Activated CD8-positive, alpha-beta memory T cell treated with anti-CD3 and anti-CD28 coated beads for 36 hours (primary cell): ENCODE measurements around the gene CITED2. TPM values are rescaled to one million over a fixed set of nuclear protein-coding genes. Genes with fewer than 3 reads are reported as not detected.
"Not testable (repeated sequence)": the region's sequence is repeated elsewhere in the genome, so short reads cannot be mapped to it uniquely, and the experiment has no call there.

Experiments used
- CTCF ChIA-PET: fragments of 350-600 bp; sonication (Branson Sonifier 250); formaldehyde crosslinking; loops from one replicate; lab custom pipeline; 2021; ENCODE audit warnings: antibody characterized with exemption; lab: Charles Lee
- POLR2A ChIA-PET: fragments of 350-600 bp; sonication (Branson Sonifier 250); formaldehyde crosslinking; loops from one replicate; lab custom pipeline; 2021; ENCODE audit warnings: antibody characterized with exemption; lab: Charles Lee
- total RNA-seq, 2 experiments: library from RNA; stranded (reverse); gene quantifications; one replicate each; pipeline ENCODE4 v1.2.3, GENCODE V29; 2021

Gene CITED2
- total RNA-seq, 2 experiments from 2014 or later, result 66.4 to 67.9 TPM

- CTCF ChIA-PET, result interaction anchor here (1.2 to 1.5 kb wide), 4 partner anchors 151 to 493 kb away, joined by 3 to 14 read pairs (median 5); no protein-coding TSS in a partner anchor
- POLR2A ChIA-PET, result interaction anchor here (0.5 to 0.7 kb wide), 2 partner anchors 35 to 160 kb away, joined by 3 to 4 read pairs; no protein-coding TSS in a partner anchor
Measured at GRCh38 chr6:139370283-139370998, 4.0 kb downstream of the CITED2 start.

DNA sequence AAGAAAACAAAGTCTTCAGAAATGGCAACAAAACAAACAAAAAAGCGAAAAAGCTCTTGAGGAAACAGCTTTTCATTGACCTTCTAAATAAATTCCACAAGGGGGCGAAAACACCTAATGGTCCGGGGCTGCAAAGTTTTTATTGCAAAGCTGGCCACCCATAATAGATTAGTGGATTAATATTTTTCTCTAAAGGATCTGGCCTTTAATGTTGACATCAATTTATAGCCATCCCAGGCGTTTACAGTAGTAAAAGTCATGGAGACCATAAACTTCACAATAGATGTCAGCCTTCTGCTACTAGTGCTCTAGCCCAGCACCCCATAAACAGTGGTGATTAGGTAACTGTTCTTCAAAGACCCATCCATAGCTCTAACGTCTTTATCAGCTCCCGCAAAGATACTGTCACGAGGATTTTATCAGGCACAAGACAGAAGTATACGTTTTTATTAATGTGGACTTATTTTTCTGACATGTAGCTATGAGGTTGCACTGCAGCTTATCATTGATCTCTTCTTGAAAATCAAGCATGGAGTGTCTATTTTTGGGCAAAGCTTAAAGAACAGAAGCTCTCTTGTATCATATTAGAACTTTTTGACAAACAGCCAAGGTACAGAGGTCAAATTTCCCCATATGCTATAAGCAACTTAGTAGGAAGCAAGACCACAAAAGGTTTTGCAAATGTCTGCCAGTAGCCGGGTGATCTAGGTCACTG lies 4.7 kb downstream of the CITED2 start:
- ChIA-PET POLR2A (no interaction called here), CTCF (interaction anchor here (0.5 to 1.5 kb wide), 8 partner anchors 9 to 511 kb away, joined by 3 to 14 read pairs (median 4); no protein-coding TSS in a partner anchor)

GRCh38 chr6:139369068-139369467 lies 5.4 kb downstream of the CITED2 start:
- CTCF ChIA-PET, result interaction anchor here (0.5 to 1.5 kb wide), 7 partner anchors 10 to 511 kb away, joined by 3 to 14 read pairs (median 4); no protein-coding TSS in a partner anchor
- POLR2A ChIA-PET, result no interaction called here

- ChIA-PET CTCF (no interaction called here), POLR2A (no interaction called here)
Measured at GRCh38 chr6:139368661-139369060, 5.8 kb downstream of the CITED2 start.

DNA sequence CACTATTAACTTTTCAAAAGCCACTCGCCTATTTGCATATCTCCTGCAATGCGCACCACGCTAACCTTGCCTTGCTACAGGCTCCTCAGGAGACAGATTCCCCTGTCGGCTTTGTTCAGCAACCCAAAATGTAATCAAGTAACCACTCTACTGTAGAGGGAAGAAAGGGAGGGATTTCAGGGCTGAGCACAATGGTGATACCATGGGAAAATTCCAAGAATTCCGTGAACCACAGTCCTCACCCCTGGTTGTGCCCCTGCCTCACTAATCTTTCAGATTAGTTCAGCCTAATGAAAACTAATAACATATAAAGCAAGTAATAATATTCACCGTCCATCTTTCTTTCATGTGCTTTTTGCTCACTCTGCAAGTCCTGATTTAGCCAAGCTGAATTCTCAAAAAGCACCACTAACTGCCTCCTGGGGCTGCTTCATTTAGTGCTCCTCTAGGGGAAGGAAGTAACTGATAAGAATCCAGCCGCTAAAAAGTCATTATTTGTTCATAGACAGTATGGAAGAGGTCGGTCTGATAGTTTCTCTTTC lies 6.6 kb downstream of the CITED2 start:
- ChIA-PET CTCF (no interaction called here), POLR2A (no interaction called here)

GRCh38 chr6:139364982-139365379 lies 9.5 kb downstream of the CITED2 start:
- POLR2A ChIA-PET, result interaction anchor here (0.6 kb wide), 1 partner anchor 146 kb away, joined by 3 read pairs; no protein-coding TSS in a partner anchor
- CTCF ChIA-PET, result interaction anchor here (0.8 to 2.5 kb wide), 15 partner anchors 8 to 549 kb away, joined by 3 to 15 read pairs (median 4); partner anchors contain the start of gene CITED2

DNA sequence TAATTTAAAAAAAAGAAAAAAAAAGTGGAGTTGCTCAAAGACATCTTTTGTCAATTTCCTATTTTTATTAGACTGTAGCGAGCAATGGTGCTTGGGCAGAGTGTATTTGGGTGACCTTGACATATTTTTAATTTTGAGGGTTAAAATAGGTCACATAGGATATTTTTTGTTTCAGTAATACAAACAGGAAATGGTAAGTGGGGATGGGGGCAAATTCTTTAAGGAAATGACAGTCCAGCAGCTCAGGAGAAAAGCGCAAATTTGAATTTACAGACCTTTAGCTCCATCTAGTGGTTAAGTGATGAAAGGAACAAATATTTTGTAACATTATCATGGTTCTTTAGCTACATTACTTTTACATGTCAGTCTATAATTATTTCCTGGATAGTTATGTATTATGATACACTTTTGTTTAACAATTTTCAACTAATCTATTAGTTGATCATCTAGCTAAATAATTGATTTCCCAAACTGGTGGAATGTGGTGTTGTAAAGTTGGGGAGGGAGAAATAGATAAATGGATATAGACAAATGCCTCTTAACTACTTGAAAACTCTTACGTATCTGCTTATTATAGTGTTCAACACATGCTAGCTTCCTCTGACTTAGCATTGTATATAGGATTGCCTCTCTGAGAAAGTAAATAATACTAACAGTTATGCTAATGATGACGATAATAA lies 10.0 kb downstream of the CITED2 start:
- ChIA-PET POLR2A (interaction anchor here (0.6 to 0.9 kb wide), 2 partner anchors 10 to 145 kb away, joined by 3 read pairs; no protein-coding TSS in a partner anchor), CTCF (interaction anchor here (0.8 to 2.5 kb wide), 15 partner anchors 8 to 549 kb away, joined by 3 to 15 read pairs (median 4); partner anchors contain the start of gene CITED2)

DNA sequence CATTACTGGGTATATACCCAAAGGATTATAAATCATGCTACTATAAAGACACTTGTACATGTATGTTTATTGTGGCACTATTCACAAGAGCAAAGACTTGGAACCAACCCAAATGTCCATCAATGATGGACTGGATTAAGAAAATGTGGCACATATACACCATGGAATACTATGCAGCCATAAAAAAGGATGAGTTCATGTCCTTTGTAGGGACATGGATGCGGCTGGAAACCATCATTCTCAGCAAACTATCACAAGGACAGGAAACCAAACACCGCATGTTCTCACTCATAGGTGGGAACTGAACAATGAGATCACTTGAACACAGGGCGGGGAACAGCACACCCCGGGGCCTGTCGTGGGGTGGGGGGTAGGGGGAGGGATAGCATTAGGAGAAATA lies 10.7 kb downstream of the CITED2 start:
- ChIA-PET POLR2A (interaction anchor here (0.9 kb wide), 1 partner anchor 10 kb away, joined by 3 read pairs; no protein-coding TSS in a partner anchor), CTCF (interaction anchor here (1.0 to 2.5 kb wide), 9 partner anchors 9 to 238 kb away, joined by 3 to 15 read pairs (median 3); no protein-coding TSS in a partner anchor)

- CTCF ChIA-PET, result not testable (repeated sequence)
Measured at GRCh38 chr6:139363123-139363522, 11.3 kb downstream of the CITED2 start.

DNA sequence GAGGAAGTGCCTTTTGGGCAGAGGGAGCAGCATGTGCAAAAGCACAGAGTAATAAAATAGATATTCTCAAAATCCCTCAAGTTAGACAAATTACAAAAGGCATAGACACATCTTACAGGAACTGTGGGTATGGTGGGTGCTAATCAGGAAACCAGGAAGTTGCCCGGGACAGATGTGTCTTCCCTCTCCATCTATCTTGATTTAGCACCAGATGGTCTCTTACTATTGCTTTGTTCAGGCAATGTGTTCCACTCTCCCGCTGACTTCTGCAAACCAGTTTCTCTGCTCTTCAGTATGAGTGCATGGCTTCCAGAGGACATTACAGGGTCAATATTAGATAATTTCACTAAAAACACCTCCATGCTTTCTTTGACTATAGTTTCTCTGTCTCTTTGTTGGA lies 13.2 kb downstream of the CITED2 start:
- ChIA-PET CTCF (interaction anchor here (1.0 to 1.5 kb wide), 3 partner anchors 14 to 142 kb away, joined by 3 to 4 read pairs (median 4); partner anchors contain the start of gene CITED2), POLR2A (no interaction called here)

More at GRCh38 chr6:139363123-139363522, 11.3 kb downstream of the CITED2 start:
- POLR2A ChIA-PET, result not testable (repeated sequence)

- CTCF ChIA-PET, result no interaction called here
- POLR2A ChIA-PET, result no interaction called here
Measured at GRCh38 chr6:139356924-139357323, 17.5 kb downstream of the CITED2 start.

GRCh38 chr6:139355777-139356445 lies 18.5 kb downstream of the CITED2 start:
- POLR2A ChIA-PET, result no interaction called here
- CTCF ChIA-PET, result interaction anchor here (1.2 kb wide), 1 partner anchor 136 kb away, joined by 4 read pairs; no protein-coding TSS in a partner anchor

GRCh38 chr6:139355172-139355571 lies 19.3 kb downstream of the CITED2 start:
- ChIA-PET CTCF (no interaction called here), POLR2A (no interaction called here)

DNA sequence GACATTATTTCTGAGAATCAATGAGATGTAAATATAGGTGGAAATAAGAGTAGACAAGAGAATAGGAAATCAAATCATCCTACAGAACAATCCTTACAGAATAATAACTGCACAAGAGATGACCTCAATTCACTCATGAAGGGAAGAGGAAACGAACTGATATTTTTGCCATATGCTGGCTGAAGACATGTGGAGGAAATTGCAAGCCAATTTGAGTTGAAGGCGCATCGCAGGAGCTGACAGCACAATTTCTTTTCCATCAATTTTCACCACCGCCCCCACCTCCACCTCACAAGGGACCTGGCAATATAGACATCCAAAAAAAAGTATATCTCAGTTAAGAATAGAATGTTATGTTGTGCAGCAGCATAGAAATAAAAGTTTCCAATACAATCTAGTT lies 20.3 kb downstream of the CITED2 start:
- ChIA-PET CTCF (no interaction called here), POLR2A (no interaction called here)

DNA sequence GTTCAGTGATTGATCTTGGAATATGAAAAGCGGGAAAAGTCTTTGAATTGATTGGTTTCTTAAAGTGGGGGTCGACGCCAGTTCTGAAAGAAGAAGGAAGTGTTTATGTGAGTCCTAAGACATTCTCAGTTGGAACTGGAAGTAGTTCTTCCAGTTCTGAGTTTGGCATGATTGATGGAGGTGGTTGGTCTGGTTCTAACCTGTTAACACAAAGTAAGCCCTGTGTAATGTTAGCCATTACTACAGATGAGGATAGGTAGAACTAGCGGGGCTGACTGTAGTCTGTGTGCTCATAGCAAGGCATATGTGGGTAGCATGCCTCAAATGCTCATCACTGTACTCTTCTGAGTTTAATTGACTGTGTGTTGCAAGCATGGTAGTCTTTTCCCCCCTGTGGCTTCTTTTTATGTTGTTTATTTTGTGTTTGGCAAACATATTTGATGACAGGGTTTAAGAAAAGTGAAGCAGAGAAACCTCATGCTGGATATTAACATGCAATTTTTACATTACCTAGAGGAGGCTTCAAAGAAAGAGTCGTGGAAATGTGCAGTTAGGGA lies 24.9 kb downstream of the CITED2 start:
- ChIA-PET CTCF (no interaction called here), POLR2A (no interaction called here)

DNA sequence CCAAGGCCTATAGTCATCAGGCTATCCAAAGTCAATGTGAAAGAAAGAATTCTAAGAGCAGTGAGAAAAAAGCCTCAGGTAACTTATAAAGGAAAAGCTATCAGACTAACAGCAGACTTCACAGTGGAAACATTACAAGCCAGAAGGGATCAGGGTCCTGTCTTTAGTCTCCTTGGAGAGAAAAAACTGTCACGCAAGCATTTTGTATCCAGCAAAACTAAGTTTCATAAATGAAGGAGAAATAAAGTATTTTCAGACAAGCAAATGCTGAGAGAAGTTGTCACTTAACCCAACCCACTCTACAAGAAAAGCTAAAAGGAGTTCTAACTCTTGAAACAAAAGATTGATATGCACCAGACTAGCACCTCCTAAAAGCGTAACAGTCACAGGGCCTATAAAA lies 28.1 kb downstream of the CITED2 start:
- POLR2A ChIA-PET, result interaction anchor here (0.6 kb wide), 1 partner anchor 306 kb away, joined by 3 read pairs; no protein-coding TSS in a partner anchor
- CTCF ChIA-PET, result interaction anchor here (0.6 kb wide), 1 partner anchor 1109 kb away, joined by 3 read pairs; no protein-coding TSS in a partner anchor

- ChIA-PET CTCF (no interaction called here), POLR2A (no interaction called here)
Measured at GRCh38 chr6:139344186-139344963, 30.1 kb downstream of the CITED2 start.
